Right kidney (tissue), 1 donor: ENCODE data around the gene ASXL1.
A peak's percentile ranks its signal among the peaks of the same experiment; 100 is the strongest.
"Not testable (repeated sequence)": the region's sequence is repeated elsewhere in the genome, so short reads cannot be mapped to it uniquely, and the experiment has no call there.

ENCODE experiments used
- DNase-seq: peaks from one replicate; pipeline ENCODE4 v3.0.0-alpha.2; 2016

ASXL1 gene

DNA sequence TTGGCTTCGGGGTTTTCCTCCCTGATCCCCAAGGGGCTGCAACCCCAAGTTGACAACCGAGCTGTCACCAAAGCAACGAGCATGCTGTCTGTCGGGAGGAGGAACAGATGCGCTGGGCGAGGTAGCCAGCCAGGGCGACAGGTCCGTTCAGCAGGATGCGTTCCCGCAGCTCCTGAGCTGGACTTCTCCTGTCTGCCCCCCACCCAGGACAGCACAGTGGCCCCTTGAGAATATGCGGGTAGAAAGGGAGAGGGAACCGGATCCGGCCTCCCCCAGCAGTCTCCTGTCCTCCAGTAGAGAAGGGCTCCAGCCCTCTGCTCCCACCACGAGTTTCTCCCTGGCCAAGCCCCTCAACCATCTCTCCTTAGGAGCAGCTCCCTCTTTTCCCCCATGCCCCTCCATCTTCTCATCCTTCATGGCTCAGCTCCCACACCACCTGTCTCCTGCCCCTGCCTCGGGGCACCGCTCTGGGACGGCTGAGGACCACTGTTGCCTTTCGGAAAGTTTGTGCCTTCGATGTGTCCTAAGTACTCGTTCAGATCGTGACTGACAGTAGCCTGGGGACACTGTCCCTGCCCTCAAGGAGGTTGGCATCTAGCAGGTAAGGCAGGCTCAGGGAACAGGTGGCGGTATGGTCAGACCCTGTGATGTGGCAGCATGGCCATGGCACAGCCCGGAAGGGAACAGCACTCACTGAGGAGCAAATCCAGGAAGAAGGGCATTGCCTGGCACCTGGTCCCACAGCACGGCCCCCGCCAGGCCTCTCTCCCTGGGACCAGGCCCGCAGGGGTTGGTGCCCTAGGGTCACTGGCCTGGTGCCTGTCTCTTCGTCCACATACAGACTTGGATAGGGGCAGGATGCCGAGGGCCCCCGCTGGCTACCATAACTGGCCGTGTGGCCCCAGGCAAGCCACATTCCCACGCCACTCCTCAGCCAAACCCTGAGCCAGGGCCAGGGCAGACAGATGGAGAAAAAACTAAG lies 96.3 kb downstream of the ASXL1 start:
- no peak for DNase-seq

- no peak for DNase-seq
Observed at GRCh38 chr20:32455171-32455900, 97.2 kb downstream of the ASXL1 start.

- DNase-seq: no peak
Observed at GRCh38 chr20:32455901-32456701, 98.0 kb downstream of the ASXL1 start.

- DNase-seq: peak; percentile 88
Observed at GRCh38 chr20:32456869-32457478, 98.8 kb downstream of the ASXL1 start.

DNA sequence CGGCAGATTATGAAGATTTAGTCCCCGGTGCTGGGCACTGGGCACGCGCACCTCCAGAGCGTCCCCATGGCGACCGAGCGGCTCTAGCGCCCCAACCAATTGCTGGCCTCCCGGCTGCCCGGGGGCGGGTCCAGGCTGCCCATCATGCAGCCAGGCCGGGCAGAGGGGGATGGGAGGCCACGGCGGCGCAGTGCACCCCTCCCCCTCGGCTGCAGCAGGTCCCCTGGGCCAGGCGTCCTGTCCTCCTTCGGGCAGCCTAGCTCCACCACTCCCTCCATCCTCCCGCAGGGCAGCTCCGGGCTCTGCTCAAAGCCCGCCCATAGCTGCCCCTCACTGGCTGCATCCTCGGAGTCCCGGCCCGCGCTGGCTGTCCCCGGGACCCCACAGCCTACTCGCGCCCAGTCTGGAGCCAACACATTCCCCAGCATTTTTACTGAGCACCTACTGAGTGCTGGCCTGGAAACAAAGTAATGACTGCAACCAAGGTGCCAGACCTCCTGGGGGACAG lies 99.4 kb downstream of the ASXL1 start:
- peak; percentile 85 for DNase-seq

DNA sequence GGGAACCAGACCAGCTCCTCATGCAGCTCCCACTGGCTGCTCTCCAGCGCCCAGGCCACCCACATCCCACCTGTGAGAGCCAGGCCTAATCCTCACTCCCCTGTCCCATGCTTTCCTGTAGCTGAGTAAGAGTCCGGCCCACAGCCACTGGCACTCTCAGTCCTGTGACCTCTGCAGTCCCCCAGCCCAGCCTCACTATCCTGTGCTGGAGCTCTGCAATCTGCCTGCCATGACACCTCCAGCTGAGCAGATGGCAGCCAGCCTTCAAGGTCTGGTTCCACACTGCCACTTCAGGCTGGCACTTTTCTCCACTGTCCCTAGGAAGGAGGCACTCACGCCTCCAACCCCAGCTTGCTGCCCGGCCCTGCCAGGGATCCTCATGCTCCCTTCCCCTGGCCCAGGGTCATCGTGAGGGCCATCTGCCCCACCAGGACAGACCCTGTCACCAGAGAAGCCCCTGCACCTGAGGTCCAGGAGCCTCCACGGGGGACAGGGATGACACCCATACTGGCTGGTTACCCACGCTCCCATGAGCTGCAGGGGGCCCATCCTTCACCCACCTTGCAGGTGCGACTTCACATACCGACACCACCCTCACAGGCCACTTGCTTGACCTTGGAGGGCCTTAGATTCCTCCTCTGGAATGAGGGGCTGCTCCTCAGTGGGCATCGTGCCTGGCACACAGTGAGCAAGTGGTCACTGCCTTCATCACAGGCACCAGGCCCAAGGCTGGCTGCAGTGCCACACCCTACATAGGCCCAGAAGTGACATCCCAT lies 100.1 kb downstream of the ASXL1 start:
- no peak for DNase-seq

DNA sequence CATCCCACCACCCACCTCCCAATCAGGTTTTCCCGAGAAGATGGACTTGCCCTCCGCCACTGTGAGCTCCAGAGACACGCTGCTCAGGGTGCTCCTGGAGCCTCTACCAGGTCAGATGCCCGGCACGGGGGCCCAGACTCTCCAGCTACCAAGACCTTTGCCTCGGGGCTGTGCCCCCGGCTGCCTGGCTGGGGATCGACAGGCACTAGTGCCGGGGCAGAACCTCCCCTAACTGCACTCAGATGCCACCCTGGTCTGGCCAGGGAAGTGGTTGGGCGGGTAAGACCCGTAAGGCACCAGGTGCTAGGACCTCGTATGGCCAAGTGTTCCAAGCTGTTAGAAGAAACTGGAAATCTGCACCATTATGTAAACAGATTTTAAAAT lies 100.7 kb downstream of the ASXL1 start:
- DNase-seq: no peak

DNA sequence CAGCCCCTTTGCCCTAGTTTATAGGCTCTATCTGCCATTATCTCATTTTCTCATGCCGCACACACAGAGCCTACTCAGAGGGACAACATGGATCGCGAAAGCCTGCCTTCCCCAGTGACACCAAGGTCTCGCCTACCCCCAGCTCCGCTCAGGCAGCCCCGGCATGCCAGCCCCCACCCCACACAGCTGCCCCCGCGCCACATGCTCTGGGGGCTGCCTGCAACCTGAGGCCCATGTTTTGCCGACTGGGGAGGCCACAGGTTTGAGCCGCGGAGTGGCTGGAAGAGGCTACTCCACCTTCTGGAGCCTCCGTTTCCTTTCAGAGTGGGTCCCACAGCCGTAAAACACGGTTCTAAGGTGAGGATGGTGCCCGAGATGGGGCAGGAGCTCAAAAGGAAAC lies 102.1 kb downstream of the ASXL1 start:
- no peak for DNase-seq

DNA sequence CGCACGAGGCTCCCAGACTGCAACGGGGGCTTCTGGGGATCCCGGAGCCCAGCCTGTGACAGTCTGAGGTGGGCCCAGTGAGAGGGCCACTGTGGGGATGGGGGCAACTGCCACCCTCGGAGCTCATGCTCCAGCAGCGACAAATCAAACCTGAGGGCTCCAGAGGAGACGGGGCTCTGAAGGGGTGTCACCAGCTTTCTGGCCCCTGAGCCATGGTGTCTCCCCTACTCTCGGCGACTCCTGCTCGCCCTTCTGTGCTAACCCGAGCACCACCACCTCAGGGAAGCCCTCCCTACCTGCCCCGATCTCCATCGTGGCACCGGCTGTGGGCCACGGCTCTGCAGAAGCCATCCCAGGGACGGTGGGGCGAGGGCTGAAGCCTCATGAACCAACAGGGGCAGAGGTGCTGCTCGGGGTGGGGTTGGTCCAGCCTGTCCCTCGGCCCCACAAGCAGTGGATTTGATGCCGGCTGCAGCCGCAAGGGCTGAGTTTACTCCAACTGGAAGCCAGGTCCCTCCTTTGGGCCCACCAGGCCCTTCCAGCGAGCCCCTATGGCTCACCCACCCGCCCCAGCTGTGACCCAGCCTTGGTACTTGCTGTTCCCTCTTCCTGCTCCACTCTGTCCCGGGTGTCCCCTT lies 102.7 kb downstream of the ASXL1 start:
- DNase-seq: no peak

- DNase-seq: no peak
Observed at GRCh38 chr20:32461836-32462600, 103.9 kb downstream of the ASXL1 start.

DNA sequence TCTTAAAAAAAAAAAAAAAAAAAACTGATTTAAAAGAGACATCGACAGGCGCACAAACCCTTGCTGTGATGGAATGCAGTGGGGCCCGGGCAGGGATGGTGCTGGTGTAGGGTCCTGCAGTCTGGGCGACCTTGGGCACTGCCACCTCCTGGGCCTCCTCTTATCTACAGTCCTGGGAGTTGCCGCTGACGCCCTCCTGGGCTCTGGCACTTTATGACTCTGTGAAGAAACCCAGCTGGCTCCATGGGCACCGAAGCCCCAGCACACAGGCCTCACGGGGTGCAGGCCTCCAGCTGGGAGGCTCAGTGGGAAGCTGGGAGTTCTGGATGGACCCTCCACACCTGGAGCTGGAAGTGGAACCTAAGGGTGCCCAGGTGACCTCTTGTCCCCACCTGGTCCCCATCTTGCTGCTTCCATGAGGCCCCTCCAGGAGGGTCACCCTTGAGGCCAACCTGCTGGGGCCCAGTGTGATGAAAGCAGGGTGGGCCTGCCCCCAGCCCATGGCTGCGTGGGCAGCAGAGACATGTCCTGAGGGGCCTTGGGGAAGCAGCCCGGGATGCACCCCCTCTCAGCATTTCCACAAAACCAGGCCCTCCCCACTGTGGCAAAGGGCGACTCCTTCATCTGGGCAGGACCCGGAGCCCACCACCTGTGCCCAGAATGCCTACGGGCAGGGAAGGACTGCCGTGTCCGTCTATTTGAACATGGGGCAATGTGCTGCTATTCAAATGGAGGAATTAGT lies 104.9 kb downstream of the ASXL1 start:
- DNase-seq: peak; percentile 54

DNA sequence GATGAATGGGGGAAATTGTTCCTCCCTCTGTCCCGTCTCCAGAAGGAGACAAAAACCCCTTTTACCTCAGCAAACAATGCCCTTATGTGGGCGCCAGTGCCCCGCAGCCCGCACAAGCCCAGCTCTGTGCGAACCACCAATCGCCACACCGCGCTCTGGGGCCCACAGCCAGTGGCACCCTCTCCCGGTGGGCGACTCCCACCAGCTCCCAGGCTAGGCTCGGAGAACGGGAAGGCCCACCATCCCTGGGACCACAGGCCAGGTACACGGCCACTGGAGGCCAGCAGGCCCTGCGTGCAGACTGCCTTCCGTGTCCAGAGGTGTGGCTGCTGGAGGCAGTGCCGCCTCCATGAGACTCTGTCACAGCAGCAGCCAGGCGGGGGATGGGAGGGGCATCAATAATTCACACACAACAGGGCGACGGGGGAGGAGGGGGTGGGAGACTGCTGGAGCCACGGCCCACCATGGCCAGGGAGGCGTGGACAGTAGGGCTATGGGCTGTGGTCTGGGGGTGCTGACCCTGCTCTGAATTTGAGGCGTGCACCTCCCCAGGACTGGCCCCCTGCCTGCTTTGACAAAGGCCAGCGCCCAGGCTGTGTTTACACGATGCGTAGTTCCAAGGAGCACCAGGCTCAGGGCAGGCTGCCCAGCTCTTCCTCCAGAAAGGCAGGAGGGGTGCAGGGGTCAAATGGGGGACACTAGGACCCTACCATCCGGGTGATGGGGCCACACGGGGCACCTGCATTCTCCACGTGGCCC lies 105.7 kb downstream of the ASXL1 start:
- peak; percentile 62 for DNase-seq

DNA sequence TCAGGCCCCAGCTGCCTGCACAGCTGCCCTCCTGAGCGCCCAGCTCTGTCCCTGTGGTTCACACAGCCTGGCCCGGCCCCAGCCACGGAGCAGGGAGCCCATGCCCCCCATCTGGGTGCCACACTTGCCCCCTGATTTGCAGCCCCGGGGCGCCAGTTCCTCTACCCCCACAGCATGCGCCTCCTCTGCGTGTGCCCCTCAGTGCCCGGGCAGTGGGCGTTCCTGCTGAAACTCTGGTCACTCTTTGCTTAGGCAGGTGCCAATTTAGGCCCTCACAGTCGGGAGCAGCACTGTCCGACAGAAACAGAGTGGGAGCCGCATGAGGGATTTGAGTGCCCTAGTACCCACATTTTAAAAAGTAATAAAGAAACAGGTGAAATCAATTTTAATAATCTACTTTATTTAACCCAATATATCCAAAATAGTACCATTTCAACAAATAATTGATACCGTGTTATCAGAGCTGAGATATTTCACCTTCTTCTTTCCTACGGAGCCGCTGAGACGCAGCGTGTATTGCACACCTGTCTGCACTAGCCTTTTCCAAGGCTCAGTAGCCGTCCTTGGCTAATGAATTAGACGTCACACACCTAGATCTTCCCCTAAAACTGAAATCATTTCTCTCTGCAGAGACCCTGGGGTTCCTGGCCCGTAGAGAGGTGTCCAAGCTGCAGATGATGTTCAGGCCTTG lies 106.4 kb downstream of the ASXL1 start:
- no peak for DNase-seq

DNA sequence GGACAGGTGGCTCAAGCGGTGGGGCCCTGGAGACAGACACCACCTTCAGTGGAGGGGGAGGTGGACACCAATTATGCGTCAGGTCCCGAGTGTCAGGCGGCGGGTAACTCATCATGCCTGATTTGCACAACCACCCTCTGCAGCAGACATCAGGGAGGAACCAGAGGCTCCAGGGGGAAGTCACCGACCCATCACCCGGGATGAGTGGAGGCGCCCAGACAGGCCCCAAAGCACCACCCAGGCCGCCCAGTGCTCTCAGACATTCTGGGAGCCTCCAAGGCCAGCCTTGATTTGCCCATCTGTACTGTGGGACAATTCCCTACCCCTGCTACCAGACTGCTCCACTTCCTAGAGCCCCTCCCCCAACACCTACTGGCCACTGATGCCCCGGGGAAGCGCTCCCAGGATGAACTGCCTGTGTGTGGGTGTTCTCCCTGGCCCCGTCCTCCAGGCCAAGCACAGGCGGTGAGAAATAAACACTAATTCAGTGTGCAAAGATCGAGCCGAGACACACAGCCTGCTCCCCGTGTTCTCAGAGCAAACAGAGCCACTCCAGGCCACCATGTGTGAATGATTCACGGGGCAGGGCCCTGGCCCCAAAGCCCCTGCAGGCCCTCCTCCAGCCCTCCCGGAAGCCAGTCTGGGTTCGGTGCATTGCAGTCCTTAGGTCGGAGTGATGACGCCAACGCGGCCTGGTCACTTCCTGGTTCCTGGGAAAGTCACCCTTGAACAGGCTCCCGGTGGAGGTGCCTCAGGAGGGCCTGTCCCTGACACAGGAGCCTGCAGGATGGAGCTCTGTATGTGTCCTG lies 107.2 kb downstream of the ASXL1 start:
- peak; percentile 54 for DNase-seq

- not testable (repeated sequence) for DNase-seq
Observed at GRCh38 chr20:32465901-32466675, 108.0 kb downstream of the ASXL1 start.
